Stimulated activated CD8-positive, alpha-beta memory T cell treated with anti-CD3 and anti-CD28 coated beads, Interleukin-15, amount 100 ng/mL, for 4 hours (primary cell): Measurements from ENCODE around the gene MRPS27.
"Not testable (repeated sequence)": the region's sequence is repeated elsewhere in the genome, so short reads cannot be mapped to it uniquely, and the experiment has no call there.

Experiments used
- DNase-seq, 2 donors: peaks; one replicate each; pipeline ENCODE4 v3.0.0-alpha.2; 2020; ENCODE audit warnings: low read depth in 2 of 2

Gene MRPS27

DNA sequence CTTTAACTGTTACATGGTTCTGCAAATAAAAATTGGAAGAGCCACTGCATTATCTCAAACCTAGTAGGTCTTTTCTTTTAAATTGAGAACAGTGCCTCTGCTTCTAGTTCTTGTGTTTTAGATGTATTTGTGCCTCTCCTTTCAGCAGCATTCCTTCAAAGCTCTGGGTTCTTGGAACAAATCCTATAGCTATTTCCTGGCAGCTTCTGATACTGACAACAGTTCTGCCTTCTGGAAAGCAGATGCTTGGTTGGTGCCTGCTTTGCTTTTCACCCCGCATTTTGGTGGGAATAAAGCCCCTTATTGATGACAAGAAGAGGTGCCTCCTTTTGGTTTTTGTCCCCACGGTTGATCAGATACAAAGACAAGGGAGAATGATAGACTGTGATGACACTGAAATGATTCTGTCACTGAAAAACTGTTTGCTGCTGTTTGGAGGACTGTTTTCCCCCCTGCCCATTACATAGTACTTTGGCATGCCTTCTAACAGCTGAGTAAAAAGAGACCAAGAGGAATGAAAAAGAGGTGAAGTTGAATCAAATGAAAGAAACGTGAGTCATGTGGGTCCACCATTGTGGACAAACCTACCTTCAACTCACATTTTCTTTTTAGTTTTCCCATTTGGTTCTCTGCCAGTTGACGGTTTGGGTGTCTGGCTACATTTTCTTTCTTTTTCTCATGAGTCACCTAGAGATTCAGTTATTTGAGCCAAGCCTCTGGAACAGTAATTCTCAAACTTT is 5.7 kb upstream of the MRPS27 start:
- DNase-seq, result no peak

DNA sequence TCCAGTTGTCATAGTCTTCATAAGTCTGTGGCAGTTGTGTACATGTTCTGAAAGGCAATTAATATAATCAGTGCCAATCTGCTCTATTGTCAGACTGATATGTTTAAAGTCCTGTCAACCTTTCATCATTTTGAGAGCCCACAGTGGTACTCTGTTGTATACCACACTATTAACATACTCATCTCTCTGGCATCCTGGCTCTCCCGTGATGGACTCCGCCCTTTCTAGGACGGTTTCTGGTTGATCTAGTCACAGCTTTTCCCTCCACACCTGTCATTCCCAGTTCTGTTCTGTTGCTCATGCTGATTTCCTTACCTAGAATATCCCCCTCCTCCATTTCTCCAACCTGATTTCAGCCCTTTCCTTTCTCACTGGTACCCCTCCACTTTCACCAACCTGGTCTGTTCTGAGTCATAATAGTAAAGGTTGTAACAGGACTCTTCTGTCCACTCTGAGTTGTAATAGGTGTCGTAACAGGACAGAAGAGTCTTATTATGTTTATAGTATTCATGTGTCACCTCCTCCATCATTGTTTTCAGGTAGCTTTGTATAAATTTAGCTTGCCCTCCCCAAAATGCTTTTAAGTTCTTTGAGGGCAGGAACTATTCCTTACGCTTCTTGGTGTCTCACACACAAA is 4.3 kb upstream of the MRPS27 start:
- no peak for DNase-seq

DNA sequence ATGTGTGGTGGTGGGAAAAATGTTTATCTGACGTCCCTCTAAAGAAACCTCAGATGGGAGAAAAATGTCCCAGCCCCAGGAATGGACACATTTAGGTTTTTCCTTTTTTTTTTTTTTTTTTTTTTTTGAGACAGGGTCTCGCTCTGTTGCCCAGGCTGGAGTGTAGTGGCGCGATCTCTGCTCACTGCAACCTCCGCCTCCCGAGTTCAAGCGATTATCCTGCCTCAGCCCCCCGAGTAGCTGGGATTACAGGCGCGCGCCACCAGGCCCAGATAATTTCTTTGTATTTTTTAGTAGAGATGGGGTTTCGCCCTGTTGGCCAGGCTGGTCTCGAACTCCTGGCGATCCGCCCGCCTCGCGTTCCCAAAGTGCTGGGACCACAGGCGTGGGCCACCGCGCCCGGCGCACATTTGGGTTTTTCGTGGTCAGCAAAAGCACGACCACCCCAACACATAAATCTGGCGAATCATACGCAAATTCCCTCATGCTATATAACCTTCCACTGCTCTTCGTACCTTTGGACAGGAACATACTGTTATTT is 535 bp downstream of the MRPS27 start:
- DNase-seq, result not testable (repeated sequence)

DNA sequence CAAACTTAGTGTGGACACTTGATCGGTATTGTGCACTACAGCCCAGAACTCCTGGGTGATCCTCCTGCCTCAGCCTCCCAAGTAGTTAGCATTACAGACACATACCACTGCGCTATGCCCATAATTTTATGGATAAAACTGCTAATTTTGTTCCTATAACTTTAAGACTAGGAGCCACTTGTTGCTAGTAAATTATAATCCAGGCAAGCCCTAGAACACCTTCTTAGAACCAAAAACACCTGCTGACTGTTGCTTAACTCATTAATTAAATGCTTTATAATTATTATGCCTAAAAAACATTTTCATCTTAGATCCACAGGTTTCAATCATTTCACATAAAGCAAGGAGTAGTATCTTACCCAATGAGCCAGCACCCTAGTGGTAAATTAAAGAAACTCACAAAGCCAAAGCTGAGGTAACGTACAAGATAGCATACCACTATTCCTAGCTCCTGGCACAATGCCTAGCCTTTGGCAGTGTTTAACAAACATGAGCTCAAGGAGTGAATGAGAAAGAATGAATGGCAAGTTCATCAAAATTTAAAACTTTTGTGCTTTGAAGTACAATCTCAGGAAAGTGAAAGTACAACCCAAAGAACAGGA is 5.4 kb downstream of the MRPS27 start:
- no peak for DNase-seq

DNA sequence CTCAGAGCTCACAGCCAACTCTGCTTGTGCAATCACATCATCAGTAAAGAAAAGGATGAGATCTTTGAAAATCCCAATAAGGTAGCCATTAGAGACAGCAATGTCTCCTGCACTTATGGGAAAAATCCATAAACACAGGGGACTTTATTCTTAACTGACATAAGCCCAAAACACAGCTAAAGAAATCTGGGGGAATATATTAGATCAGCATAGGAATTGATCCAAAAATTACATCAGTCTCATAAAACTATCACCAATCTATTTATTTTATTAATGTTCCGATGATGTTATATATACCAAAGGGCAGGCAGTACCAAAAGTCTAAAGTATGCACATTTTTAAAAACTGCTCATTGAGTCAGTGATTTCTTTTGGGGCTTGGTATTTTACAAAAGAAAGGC is 6.9 kb downstream of the MRPS27 start:
- no peak for DNase-seq

DNA sequence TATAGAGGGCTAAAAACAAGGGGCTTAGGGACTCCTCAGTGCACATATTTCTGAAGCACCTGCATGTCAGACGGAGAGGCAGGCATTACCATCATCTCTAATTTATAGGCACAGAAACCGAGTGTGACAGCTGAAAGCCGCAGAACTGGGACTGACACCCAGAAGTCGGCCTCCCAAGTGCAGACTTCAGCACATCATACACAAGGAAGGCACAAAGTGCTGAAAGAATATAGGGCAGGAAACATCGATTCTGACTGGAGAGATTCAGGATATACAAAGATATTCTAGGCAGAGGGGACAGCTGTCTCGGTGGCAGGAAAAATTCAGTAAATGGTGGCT is 11.2 kb downstream of the MRPS27 start:
- DNase-seq, result no peak

DNA sequence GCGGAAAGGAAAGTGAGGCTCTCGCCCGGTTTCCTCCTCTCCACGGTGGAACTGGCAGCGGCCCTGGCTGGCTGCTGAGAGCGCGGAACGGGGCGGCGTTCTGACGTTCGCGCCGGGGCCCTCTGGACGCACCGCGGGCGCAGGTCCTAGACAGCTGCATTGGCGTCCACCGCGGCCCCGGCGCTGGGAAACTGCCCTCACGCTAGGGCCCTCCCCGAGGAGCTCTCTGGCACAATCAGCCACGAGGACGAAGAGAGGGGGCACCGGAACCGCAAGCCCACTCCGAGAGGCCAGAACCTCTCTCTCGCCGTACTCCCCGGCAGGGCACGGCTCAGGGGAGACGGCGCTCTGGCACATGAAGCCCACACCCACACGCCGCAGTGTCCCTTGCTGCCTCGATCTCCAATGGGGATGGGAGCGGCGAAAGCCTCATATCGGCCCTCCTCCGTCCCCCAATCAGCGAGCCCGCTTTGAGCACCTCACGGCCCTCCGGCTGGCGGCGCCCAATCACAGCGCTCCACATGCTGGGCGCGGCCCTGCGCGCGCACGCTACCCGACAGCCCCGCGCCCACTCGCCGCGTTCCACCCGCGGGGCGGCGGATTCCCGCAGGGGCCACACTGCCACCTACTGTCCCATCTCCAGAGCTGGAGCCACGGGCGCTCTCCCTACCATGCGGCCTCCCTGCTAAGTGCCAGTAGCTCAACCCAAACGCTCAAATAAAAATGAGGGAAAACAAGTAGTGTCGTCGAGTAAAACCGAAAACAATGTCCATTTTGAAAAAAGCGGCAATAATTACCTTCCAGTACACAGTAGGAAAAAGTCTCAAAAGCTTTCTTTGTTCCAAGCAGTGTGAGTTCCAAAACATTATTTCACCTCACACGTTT is 11.8 kb downstream of the MRPS27 start:
- peak; percentile 92 to 94 for DNase-seq

DNA sequence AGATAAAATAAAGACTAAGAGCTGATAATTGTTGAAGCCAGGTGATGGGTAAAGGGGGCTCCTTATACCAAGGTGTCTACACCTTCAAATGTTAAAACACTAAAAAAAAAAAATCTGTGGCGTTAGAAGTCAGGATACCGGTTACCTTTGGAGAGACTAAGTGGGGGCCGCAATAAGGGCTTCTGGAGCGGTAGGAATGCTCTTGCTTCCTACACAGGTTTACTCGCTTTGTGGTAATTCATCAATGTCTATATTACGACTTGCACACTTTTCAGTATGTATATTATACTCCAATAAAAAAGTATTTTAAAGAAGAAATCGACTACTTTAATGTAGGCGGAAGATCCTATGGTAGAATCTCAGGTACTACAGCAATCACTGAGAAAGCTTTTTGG is 12.5 kb downstream of the MRPS27 start:
- DNase-seq, result no peak

DNA sequence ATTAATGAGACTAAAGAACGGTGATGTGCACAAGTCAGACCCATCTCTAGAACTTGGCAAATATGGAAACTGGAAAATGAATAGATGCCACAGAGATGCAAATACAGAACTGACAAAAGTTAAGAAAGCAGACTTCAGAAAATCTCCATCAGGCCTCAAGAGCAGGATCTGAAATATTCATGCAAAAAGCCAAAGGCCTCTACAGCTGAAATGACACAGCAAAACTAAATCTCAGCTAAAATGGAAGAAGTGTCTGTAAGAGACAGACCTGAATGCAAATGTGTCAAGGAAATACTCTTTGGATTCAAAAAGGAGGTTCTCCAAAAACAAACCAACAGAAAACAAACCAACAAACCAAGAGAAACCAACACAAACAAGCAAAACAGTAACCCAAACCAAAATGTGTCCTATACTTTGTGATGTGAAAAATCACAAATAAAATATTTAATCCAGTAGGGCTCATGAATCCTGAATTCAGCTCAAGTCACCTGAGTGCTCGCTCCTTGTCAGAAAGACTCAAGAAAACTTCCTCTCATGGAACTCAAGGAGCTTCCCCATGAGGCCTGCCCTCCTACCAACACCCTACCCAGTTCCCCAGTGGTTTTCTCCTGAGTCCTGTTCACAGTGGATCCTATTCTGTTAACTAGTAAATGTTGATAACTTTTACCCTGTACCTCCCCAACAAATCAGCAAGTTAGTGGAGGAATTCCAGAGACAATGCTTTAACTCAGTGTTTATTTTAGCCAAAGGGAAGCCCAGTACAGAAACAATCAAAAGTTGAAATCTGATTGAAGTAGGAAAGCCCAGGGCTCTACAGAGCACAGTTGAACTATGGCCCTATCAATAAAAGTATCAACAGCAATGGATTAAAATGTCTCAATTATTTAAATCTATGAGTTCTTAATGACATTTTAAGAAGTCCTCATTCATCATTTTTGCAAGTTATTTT is 14.6 kb downstream of the MRPS27 start:
- no peak for DNase-seq

DNA sequence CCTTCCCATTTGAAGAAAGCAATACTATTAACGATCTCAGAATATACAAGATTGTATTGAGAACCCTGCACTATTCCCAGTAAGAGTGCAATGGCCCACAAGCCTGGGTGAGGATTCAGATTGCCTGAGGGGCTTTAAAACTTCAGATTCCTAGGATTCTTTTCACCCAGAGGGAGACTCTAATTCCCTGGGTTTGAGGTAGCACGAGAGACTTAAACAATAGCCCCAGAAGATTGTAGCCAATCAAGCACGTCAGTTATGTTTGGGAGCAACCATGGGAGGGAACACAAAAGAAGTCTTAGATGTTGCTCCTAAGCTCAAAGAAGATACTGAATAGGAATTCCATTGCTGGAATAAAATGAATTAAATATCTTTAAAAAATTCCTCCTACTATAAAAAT is 17.9 kb downstream of the MRPS27 start:
- no peak for DNase-seq

DNA sequence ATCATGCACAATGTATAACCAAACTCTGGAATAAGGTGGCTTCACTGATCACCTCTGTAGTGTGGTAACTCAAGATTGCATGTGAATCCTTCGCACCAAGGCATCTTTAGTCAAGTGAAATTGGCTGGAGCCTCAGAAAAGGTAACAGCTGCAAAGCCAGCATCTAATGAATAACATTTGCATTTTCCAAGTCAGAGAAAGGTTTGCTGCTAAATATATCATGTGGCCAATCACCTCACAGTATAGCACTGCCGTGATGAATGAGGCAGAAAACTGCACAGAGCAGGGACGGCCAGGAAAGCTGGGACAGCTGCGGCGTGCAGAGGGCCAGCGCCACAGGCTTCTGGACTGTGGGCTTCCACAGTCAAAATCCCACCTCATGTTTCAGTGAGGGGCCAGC is 18.5 kb downstream of the MRPS27 start:
- no peak for DNase-seq

DNA sequence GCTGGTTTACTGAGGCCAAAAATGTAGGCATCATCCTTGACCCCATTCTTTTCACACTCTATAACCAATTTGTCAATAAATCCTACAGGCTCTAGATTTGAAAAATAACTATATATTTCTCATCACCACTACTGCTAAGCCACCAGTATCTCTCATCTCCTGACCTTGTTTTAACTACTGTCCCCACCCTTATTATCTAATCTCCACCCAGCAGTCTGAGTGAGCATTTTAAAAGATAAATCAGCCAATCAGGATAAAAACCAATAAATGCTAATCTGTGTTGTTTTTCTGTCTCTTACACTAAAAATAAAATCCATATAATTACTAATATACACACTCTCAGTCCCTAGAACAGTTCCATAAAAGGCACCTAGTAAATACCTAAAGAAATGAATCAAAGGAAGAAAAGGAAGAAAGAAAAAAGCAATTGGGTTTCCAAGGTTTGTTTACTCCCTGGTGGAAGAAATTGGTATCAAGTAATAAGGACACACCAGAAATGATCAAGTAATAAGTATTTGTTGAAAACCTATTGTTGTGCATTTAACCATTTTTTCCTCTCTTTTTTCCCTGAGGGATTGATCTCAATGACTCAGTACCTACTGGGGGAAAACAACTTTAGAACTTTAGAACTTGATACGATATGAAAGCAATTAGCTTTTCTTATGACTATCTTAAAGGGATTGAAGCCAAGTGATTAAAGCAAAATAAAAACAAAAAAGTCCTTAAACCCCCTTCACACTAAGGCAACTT is 19.3 kb downstream of the MRPS27 start:
- DNase-seq, result no peak

DNA sequence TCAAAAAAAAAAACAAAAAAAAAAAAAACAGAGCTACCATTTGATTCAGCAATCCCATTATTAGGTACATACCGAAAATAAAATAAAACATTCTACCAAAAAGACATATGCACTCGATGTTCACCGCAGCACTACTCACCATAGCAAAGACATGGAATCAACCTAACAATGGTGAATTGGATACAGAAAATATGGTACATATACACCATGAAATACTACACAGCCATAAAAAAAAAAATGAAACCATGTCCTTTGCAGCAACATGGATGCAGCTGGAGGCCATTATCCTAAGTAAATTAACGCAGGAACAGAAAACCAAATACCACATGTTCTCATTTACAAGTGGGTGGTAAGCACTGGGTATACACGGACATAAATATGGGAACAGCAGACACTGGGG is 21.3 kb downstream of the MRPS27 start:
- no peak for DNase-seq

DNA sequence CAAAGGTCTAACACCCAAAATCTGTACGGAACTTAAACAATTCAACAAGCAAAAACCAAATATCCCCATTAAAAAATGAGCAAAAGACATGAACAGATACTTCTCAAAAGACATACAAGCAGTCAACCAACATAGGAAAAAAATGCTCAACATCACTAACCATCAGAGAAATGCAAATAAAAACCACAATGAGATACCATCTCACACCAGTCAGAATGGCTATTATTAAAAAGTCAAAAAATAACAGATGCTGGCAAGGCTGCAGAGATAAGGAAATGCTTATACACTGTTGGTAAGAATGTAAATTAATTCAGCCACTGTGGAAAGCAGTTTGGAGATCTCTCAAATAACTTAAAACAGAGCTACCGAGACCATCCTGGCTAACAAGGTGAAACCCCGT is 21.9 kb downstream of the MRPS27 start:
- DNase-seq, result not testable (repeated sequence)

DNA sequence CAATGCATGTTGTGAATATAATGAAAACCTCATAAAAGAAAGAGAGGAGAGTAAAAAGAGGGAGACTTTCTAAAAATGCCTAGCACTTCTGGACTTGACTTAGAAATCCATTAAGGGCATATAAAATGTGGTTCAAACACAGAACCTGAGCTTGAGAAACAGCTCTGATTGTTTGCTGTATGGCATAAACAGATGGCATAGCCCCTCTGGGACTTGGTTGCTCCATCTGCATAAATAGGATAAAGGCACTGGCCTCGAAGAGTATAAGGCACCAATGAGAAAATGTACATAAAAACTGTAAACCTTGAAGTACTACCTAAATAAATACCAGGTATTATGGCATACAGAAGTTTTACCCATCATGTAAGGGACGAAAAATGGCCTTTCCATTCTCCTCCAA is 23.8 kb downstream of the MRPS27 start:
- no peak for DNase-seq

DNA sequence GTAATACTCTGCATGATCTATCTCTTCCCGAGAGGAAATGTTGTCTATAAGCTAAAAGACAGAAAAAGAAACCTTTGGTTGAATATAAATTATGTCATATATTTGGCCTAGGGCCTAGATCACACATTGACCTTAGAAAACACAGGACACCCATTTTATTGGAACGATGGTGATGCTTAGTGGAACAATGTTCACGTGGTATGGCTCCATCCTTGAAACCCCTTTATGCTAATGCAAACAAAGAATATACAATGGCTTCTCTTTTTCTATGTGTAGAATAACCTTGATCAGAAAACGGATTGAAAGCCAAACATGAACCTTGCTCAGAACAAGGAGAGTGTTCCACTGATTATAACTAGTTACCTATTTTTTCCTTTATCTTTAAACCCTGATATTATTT is 24.5 kb downstream of the MRPS27 start:
- no peak for DNase-seq

DNA sequence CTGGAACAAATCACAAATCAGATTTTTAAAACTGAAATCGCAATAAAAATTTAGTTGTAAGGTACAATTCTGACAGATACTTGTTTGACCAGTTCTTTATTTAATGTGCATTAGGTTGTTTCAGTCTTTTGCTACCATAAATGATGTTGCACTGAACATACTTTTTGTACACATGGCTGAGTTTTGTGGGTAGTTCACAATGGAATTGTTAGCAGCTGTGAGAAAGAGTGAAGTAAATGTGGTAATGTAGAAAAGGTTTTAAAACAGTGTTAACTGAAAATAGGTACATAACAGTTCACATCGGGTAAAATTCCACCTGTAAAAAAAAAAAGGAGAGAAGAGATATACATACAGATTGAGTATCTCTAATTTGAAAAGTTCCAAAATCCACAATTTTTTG is 25.6 kb downstream of the MRPS27 start:
- DNase-seq, result no peak

DNA sequence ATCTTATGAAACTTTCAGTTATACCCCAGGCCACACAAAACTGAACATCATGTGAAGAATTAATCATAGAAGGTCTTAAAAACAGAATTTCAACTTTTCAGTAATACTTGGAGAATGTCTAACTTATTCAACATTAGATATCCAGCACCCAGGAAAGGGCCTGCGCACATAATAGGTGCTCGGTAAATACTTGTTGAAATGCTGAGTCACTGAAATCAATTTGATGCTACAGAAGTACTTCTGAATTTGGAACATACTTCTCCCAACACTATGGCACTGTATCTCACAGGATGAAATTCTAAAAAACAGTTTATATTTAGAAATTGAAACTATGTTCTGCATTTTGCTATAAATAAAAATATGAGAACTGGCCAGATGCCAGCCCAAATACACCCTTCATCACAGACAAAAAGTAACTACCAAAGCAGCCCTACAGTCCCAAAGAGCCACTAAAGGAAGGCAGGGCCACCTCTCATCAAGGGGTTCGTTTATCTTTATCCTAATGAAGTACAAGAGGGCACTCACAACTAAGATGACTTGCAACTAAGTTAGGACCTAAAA is 26.5 kb downstream of the MRPS27 start:
- DNase-seq, result no peak

DNA sequence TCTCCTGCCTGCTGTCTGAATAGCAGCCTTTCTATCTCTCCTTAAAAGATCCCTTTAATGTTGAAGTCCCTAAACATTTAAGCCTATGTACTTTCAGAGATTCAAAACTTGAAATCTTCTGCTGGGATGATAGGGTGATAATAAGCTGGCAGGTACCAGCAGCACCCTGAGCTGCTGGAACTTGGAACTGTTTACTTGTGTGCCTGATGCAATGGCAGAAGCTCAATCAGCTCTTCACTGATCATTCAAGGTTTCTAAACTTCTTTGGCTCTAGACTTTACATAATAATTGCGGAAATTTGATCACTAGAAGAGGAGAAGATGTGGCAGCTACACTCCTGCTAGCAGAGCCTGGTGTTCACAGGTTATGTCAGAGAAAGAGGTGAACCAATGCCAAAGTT is 27.6 kb downstream of the MRPS27 start:
- no peak for DNase-seq

DNA sequence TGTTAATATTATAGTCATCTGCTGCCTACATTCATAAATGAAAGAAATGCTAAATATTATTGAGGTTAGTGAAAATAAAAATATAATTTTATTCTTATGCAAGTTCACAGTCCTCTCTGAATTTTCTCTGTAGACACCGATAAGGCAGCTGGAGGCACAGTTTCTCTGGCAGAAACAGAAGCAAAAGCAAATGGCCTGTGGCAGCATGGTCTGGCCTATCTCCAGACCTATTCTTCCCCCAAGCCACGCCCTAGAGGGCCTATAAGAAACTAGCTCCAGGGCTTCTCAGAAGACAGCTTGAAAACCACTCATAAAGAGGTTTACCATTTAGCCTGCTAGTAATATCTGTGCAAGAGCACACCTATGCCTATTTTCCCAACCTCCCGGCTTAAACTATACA is 28.4 kb downstream of the MRPS27 start:
- no peak for DNase-seq
